Measurements from ENCODE around the gene NRG3.

NRG3 gene

DNA sequence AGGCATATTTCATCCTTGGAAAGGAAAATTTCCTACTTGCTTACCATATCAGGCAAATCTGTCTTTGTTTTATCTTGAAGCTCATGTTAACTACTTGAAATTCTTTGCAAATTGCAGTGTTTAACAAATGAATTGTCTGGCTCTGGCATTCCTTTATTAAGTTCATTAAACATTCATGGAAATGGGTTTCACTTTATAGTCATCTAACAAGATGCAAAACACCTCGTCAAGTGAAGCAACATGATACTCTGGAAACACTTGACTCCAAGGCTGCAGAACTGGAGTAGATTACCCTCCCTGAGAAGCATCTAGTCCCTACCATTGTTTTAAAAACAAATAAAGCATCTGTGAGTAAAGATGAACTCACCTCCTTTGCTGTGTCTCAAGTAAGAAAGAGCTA lies 1086.9 kb downstream of the NRG3 start:
- POLR2A ChIA-PET: no interaction called here
- CTCF ChIA-PET: no interaction called here
- no peak for DNase-seq (ENCODE audit: extremely low spot score)
- no peak for TF ChIP-seq CTCF (IDR thresholded peaks at IDR 0.05; ENCODE audit: control extremely low read depth, extremely low read depth, low read depth, missing control alignments)

- ChIA-PET CTCF (no interaction called here), POLR2A (no interaction called here)
- no peak for TF ChIP-seq CTCF (IDR thresholded peaks at IDR 0.05; ENCODE audit: control extremely low read depth, extremely low read depth, low read depth, missing control alignments)
- DNase-seq (ENCODE audit: extremely low spot score): no peak
Observed at GRCh38 chr10:82966130-82966529, 1091.1 kb downstream of the NRG3 start.

DNA sequence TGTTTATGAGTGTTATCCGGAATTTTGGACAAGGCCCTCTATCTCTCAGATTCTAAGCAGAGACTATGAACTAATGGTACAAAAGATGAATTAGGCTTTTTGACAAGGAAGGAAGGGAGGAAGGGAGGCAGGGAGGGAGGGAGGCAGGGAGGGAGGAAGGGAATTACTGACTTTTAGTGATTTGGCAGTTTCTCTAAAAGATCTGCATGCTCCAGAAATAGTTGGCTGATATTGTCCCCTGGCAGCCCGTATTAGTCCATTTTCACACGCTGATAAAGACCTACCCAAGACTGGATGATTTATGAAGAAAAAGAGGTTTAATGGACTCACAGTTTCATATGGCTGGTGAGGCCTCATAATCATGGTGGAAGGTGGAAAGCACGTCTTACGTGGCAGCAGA lies 1093.5 kb downstream of the NRG3 start:
- CTCF ChIA-PET: interaction anchor here (1.0 to 1.3 kb wide), 3 partner anchors 10 to 903 kb away, joined by 3 to 4 read pairs (median 3); no protein-coding TSS in a partner anchor
- POLR2A ChIA-PET: no interaction called here
- no peak for TF ChIP-seq CTCF (IDR thresholded peaks at IDR 0.05; ENCODE audit: control extremely low read depth, extremely low read depth, low read depth, missing control alignments)
- DNase-seq (ENCODE audit: extremely low spot score): no peak

DNA sequence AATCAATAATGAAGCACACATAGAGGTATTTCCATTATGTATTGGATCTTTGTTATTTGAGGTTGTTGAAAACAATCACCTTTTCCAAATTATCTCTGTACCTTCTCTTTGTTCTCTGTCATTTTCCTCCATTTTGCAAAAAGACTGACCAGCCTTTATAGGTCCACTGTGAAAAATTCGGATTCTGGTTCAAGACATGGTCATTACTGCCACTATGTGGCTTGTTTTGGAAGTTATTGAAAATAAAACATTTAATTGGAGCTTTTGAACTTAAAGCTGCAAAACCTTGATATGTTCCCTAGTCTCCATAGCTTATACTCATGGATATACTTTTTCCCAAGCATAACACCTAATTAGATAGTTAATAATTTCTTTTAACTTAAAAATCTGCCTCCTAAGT lies 1094.4 kb downstream of the NRG3 start:
- DNase-seq (ENCODE audit: extremely low spot score): no peak
- ChIA-PET CTCF (interaction anchor here (0.7 to 1.3 kb wide), 16 partner anchors 10 to 902 kb away, joined by 3 to 6 read pairs (median 4); no protein-coding TSS in a partner anchor), POLR2A (no interaction called here)
- TF ChIP-seq CTCF (IDR thresholded peaks at IDR 0.05; ENCODE audit: control extremely low read depth, extremely low read depth, low read depth, missing control alignments): peak; percentile 37

DNA sequence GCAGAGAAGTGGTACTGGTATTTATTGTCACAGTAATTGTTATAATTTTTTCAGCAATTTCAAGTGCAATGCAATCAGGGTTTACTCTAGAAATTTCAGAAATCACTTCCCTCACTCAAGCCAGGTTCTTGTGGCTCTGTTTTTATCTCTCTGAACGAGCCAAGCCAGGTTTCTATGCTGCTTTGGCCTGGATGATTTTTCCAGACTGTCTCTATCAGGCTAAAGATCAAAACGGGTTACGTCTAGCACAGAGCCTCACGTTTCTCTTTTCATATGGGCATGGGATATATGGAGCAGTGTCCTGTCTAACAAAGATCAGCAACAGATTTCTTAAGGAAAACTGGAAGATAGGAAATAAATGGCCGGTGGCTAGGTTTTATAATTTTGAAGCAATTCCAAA lies 1105.3 kb downstream of the NRG3 start:
- CTCF ChIA-PET: no interaction called here
- POLR2A ChIA-PET: no interaction called here
- no peak for DNase-seq (ENCODE audit: extremely low spot score)
- TF ChIP-seq CTCF (IDR thresholded peaks at IDR 0.05; ENCODE audit: control extremely low read depth, extremely low read depth, low read depth, missing control alignments): no peak

GRCh38 chr10:82981137-82981723 lies 1106.2 kb downstream of the NRG3 start:
- ChIA-PET POLR2A (no interaction called here), CTCF (interaction anchor here (1.2 kb wide), 1 partner anchor 12 kb away, joined by 3 read pairs; no protein-coding TSS in a partner anchor)
- TF ChIP-seq CTCF (IDR thresholded peaks at IDR 0.05; ENCODE audit: control extremely low read depth, extremely low read depth, low read depth, missing control alignments): no peak
- DNase-seq (ENCODE audit: extremely low spot score): no peak

All from GM10248 (cell line).